ENCODE results near the gene TRAM2. TPM values are rescaled to one million over a fixed set of nuclear protein-coding genes. Genes with fewer than 3 reads are reported as not detected.

TRAM2 gene
- total RNA-seq, 1 experiment from 2014 or later = 9.9 TPM

- Mint-ChIP-seq H3K27ac (ENCODE audit: low read depth, unreplicated experiment) (no peak overlapping the region), H3K27me3 (ENCODE audit: insufficient read depth, unreplicated experiment) (no peaks in the 10 kb centered on the region), H3K4me1 (ENCODE audit: insufficient read depth, unreplicated experiment) (peaks cover 28% of the 10 kb centered on the region), H3K36me3 (ENCODE audit: insufficient read depth, unreplicated experiment) (peaks cover 27% of the 10 kb centered on the region), H3K9me3 (ENCODE audit: unreplicated experiment) (no peaks in the 10 kb centered on the region), H3K4me3 (ENCODE audit: unreplicated experiment) (no peak overlapping the region)
- DNase-seq (ENCODE audit: unreplicated experiment) = no peak
- intact Hi-C loops (cut with micrococcal nuclease) = loop anchor here (5.0 kb wide), 2 partner anchors 97 to 162 kb away; no protein-coding TSS in a partner anchor
- CTCF ChIA-PET = interaction anchor here (1.0 to 1.3 kb wide), 3 partner anchors 19 to 84 kb away, joined by 3 to 5 read pairs (median 3); no protein-coding TSS in a partner anchor
- TF ChIP-seq, protein P1, sequence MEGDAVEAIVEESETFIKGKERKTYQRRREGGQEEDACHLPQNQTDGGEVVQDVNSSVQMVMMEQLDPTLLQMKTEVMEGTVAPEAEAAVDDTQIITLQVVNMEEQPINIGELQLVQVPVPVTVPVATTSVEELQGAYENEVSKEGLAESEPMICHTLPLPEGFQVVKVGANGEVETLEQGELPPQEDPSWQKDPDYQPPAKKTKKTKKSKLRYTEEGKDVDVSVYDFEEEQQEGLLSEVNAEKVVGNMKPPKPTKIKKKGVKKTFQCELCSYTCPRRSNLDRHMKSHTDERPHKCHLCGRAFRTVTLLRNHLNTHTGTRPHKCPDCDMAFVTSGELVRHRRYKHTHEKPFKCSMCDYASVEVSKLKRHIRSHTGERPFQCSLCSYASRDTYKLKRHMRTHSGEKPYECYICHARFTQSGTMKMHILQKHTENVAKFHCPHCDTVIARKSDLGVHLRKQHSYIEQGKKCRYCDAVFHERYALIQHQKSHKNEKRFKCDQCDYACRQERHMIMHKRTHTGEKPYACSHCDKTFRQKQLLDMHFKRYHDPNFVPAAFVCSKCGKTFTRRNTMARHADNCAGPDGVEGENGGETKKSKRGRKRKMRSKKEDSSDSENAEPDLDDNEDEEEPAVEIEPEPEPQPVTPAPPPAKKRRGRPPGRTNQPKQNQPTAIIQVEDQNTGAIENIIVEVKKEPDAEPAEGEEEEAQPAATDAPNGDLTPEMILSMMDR (IDR thresholded peaks at IDR 0.05; ENCODE audit: unreplicated experiment) = no peak
- BruUV-seq (replicated peaks) = no TSS peak
- POLR2A ChIA-PET = interaction anchor here (0.8 to 1.3 kb wide), 3 partner anchors 43 to 81 kb away, joined by 3 to 4 read pairs (median 3); no protein-coding TSS in a partner anchor
These were observed 76.4 kb downstream of the TRAM2 start for GRCh38 chr6:52500238-52501129.

GRCh38 chr6:52499681-52500236 lies 77.1 kb downstream of the TRAM2 start:
- no peak for DNase-seq (ENCODE audit: unreplicated experiment)
- Mint-ChIP-seq H3K27me3 (ENCODE audit: insufficient read depth, unreplicated experiment) (no peaks in the 10 kb centered on the region), H3K36me3 (ENCODE audit: insufficient read depth, unreplicated experiment) (peaks cover 32% of the 10 kb centered on the region), H3K4me1 (ENCODE audit: insufficient read depth, unreplicated experiment) (peaks cover 21% of the 10 kb centered on the region), H3K27ac (ENCODE audit: low read depth, unreplicated experiment) (no peak overlapping the region), H3K4me3 (ENCODE audit: unreplicated experiment) (no peak overlapping the region), H3K9me3 (ENCODE audit: unreplicated experiment) (no peaks in the 10 kb centered on the region)
- ChIA-PET CTCF (interaction anchor here (1.0 to 1.9 kb wide), 4 partner anchors 10 to 83 kb away, joined by 3 to 12 read pairs (median 4); no protein-coding TSS in a partner anchor), POLR2A (interaction anchor here (0.8 to 1.4 kb wide), 6 partner anchors 42 to 548 kb away, joined by 3 to 4 read pairs (median 3); no protein-coding TSS in a partner anchor)
- intact Hi-C loops (cut with micrococcal nuclease) = loop anchor here (5.0 kb wide), 2 partner anchors 98 to 163 kb away; no protein-coding TSS in a partner anchor
- BruUV-seq (replicated peaks) = no TSS peak
- TF ChIP-seq, protein P1 (IDR thresholded peaks at IDR 0.05; ENCODE audit: unreplicated experiment) = no peak

DNA sequence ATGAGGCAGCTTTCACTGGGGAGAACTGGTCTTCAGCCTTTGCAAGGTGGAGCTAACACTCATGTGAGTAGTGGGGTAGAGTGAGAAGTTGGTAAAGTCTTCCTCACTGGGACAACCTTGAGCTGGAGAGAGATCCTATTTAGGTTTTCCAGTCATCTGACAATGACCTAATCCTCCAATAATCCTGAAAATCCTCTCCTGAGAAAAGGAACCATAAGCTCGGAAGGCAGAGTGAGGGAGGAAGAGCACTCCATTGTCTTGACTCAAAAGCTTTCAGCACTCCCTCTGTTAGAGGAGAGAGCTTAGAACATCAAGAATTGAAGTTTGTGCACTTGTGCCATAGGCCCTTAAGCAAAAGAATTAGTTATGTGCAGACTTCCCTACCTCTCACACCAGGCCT lies 77.8 kb downstream of the TRAM2 start:
- ChIA-PET CTCF (interaction anchor here (0.8 to 1.9 kb wide), 3 partner anchors 9 to 83 kb away, joined by 3 to 12 read pairs (median 4); no protein-coding TSS in a partner anchor), POLR2A (interaction anchor here (0.6 to 1.4 kb wide), 5 partner anchors 45 to 549 kb away, joined by 3 read pairs; no protein-coding TSS in a partner anchor)
- H3K36me3 Mint-ChIP-seq (ENCODE audit: insufficient read depth, unreplicated experiment) = peaks cover 25% of the 10 kb centered on the region
- no TSS peak for BruUV-seq (replicated peaks)
- no peak for DNase-seq (ENCODE audit: unreplicated experiment)
- intact Hi-C loops (cut with micrococcal nuclease) = no loop called here
- no peak overlapping the region for H3K4me3 Mint-ChIP-seq (ENCODE audit: unreplicated experiment)
- peaks cover 17% of the 10 kb centered on the region for H3K4me1 Mint-ChIP-seq (ENCODE audit: insufficient read depth, unreplicated experiment)
- H3K9me3 Mint-ChIP-seq (ENCODE audit: unreplicated experiment) = no peaks in the 10 kb centered on the region
- H3K27ac Mint-ChIP-seq (ENCODE audit: low read depth, unreplicated experiment) = no peak overlapping the region
- H3K27me3 Mint-ChIP-seq (ENCODE audit: insufficient read depth, unreplicated experiment) = no peaks in the 10 kb centered on the region
- TF ChIP-seq, protein P1 (IDR thresholded peaks at IDR 0.05; ENCODE audit: unreplicated experiment) = no peak
